DOHH2 (cell line): ENCODE results near the gene ANLN.

ENCODE experiments used
- EZH2phosphoT487 ChIP-seq: fragments of 200-600 bp; sonication (generic); IDR thresholded peaks from 2 replicates; pipeline ENCODE4 v1.6.1; 2017; ENCODE audit warnings: borderline replicate concordance, mild to moderate bottlenecking, antibody characterized with exemption, low read length, moderate library complexity, mixed read lengths
- TF ChIP-seq, protein P1 (sequence below): fragments of 200-600 bp; sonication (generic); IDR thresholded peaks from one replicate; pipeline ENCODE4 v1.5.1; 2014; ENCODE audit warnings: antibody characterized with exemption, mild to moderate bottlenecking, low read depth, low read length; ENCODE audit not compliant: poor library complexity, severe bottlenecking

DNA sequence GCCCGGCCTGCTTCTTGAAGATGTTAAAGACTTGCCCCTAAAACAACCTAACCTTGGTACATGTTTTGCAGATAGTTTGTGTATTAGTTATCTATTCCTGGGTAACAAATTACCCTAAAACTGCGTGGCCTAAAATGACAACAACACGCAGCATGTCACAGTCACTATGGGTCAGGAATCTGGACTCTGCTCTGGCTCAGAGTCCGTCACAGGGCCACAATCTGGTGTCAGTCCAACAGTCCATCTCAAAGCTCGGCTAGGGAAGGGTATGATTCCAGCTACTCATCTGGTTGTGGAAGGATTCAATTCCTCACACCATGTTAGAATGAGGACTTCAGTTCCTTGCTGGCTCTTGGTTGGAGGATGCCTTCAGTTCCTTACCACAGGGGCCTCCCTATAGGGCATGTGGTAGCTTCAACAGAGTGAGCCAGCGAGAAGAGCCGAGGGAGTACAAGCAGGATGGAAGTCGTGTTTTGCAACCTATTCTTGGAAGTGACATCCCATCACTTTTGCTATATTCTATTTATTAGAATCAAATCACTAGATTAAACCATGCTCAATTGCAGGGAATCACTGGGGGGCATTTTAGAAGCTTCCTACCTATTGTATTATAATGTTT is 71.3 kb downstream of the ANLN start:
- no peak for TF ChIP-seq EZH2phosphoT487
- TF ChIP-seq, protein P1, sequence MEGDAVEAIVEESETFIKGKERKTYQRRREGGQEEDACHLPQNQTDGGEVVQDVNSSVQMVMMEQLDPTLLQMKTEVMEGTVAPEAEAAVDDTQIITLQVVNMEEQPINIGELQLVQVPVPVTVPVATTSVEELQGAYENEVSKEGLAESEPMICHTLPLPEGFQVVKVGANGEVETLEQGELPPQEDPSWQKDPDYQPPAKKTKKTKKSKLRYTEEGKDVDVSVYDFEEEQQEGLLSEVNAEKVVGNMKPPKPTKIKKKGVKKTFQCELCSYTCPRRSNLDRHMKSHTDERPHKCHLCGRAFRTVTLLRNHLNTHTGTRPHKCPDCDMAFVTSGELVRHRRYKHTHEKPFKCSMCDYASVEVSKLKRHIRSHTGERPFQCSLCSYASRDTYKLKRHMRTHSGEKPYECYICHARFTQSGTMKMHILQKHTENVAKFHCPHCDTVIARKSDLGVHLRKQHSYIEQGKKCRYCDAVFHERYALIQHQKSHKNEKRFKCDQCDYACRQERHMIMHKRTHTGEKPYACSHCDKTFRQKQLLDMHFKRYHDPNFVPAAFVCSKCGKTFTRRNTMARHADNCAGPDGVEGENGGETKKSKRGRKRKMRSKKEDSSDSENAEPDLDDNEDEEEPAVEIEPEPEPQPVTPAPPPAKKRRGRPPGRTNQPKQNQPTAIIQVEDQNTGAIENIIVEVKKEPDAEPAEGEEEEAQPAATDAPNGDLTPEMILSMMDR, result no peak
